ENCODE data around the gene TJP1.
"Not testable (repeated sequence)": the region's sequence is repeated elsewhere in the genome, so short reads cannot be mapped to it uniquely, and the experiment has no call there.

TJP1 gene

DNA sequence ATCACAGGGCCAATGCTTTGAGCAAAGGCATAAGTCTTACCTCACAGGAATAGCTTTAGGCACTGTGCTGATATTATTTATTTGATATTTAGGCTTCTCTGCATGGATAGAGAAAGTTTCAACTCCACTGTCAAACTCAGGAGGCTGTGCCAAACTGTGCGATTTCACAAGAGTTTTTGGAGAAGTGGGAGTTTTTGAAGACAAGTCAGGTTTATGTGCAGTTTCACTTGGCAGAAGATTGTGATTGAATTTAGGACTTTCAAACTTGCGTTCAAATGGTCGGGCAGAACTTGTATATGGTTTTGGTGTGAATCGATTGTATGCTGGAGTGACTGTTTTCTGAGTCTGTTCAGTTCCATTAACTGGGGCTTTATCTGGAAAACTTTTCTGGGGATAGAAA, 113.7 kb downstream of the TJP1 start:
- in situ Hi-C loops (cut with MboI; ENCODE audit: low sequenced_read_pairs): no loop called here

DNA sequence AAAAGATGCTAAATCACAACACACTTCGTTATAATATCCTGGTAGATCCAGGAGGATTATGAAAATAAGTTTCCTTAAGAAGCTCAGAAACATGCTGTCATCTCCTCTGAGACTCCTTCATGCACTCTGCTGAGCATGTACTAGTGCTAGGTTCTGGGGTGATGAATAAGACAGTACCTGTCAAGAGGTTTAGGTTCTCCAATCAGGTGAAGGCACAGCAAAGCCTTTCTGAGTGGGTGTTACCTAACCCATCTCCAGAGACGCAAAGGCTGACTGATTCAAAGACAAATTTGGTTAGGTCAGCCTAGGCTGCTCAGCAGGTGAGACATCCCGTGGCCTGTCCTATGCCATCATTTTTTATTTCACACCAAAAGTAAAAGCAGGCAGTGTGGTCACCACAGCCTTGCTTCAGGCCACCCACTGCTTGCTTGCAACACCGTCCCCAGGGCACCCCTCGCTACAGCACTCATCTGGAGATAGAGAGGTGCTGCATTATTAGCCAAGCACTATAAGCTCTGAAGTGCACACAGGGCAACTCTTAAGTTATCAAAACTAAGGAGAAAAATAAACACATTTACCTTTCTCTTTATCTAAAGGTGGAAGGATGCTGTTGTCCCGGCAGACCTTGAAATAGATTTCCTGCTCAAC, 117.2 kb downstream of the TJP1 start:
- in situ Hi-C loops (cut with MboI; ENCODE audit: low sequenced_read_pairs): no loop called here

DNA sequence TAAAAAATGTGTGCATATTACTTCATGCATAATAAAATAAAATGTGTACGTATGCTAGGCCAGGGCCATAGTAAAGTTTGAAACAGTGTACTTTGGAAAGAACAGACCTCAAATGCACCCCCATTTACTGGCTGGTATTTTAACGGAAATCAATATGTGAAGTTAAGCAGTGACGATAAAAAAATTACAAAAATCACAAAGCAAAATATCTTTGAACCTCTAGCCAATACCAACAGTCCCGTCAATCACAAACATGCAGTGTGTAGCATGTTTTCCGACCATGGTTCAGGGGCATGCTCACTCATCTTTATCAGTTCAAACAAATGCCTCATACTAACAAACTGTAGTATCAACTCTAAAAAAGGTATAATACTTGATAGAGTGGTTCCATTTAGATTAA, 121.1 kb downstream of the TJP1 start:
- in situ Hi-C loops (cut with MboI; ENCODE audit: low sequenced_read_pairs): no loop called here

DNA sequence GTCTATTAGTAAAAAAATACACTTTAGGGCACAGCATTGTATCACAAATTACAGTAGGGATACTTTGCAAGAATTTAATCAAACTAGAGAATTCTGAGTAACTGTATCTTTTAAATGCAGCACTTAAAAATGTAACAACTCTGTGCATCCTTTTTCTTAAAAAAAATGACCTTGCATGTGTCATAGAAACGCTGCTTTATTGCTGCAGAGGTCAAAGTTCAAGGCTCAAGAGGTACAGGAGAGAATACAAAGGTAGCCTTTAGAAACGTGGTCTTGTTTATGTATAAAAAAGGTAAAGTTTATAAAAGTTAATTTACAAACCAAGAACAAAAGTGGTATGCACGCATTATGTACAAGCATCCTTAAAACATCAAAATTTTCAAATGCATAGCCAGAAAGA, 122.0 kb downstream of the TJP1 start:
- in situ Hi-C loops (cut with MboI; ENCODE audit: low sequenced_read_pairs): no loop called here

DNA sequence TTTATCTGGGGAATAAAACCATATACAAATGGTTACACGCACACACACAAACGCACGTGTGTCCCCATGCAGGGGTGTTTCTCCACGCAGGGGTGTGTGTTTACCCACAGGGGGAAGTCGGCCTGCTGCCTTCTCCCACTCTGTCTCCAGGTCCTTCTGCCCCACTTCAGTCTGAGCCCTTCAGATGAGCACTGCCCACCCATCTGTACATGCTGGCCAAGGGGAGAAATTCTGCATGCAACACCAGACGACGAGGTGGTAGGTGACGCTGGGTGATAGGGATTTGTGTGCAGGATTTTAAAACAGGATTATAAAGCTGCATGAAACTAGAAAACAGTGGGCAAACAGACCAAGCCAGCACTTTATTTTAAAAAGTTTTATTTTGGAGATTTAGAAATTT, 122.5 kb downstream of the TJP1 start:
- in situ Hi-C loops (cut with MboI; ENCODE audit: low sequenced_read_pairs): no loop called here

DNA sequence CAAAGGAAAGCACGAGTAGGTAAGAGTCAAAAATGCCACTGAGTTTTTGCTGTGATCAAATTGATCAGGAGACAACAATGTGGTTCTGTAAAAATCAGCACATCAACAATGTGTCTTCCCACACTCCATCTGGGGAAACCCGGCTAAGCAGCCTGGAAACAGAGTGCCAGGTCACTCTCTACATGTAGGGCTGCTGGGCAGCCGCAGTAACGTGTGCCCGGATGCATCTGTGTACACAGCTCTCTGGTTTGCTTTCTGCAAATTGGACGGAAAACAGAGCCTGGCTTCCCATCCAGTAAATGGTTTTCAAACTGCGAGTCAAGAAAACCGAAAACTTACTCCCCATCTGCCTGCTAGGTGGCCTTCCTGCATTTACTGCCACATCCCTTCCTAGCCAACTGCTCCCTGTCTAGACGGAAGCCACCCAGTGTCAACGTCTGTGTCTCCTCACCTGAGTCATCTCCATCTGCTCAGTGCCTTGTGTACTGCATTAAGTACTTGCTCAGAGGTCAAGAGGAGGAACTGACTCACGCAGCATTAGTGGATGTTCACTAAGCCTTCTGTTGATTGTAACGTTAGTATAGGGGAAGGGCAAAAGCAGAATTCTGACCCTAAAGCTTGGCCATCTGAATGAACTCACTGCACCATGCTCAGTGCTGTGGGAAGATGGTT, 124.1 kb downstream of the TJP1 start:
- in situ Hi-C loops (cut with MboI; ENCODE audit: low sequenced_read_pairs): no loop called here

DNA sequence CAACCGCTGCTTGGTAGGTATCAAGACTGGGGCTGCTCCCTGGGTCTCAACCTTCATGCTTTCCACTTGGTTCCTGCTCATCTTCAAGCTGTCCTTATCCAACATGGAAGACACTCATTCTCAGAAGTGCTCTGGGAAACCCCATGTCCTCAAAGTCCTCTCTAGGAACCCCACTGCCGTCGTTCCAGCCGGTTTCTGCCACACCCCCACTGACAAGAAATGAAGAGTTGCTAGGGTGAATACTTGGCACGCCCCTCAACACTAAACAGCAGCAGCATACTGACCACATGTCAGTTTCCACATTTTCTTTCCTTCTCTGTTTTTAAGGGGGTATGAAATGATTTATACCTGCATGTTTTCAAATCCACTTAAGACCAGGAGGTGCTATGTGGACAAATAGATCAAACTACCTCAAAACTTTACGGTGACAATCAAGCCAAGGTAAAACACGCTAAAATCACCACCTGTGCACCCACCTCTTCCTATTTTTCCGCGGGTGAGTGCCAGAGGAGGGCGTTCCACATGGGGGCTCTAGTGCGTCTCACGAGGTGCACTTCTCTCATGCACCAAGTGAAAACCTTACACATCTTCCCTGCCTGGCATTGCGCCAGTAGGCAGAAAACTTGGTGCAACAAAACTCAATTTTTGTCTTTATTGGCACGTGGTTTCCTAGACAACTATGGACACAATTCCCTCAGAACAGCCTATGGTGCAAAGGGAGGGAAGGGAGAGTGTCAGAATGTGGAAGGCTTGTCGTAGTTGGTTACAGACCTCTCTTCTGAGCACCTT, 125.1 kb downstream of the TJP1 start:
- in situ Hi-C loops (cut with MboI; ENCODE audit: low sequenced_read_pairs): no loop called here

DNA sequence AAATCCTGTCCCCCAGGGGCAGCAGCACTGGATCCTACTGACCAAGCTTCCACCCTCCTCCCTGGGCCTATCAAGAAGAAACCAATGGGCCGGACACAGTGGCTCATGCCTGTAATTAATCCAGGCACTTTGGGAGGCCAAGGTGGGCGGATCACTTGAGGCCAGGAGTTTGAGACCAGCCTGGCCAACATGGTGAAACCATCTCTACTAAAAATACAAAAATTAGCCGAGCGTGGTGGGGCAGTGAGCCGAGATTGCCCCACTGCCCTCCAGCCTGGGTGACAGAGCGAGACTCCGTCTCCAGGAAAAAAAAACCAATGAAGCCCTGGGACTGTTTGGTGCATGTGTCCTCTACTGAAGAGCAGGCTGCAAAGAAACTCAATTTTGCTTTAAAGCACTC, 125.8 kb downstream of the TJP1 start:
- in situ Hi-C loops (cut with MboI; ENCODE audit: low sequenced_read_pairs): not testable (repeated sequence)

DNA sequence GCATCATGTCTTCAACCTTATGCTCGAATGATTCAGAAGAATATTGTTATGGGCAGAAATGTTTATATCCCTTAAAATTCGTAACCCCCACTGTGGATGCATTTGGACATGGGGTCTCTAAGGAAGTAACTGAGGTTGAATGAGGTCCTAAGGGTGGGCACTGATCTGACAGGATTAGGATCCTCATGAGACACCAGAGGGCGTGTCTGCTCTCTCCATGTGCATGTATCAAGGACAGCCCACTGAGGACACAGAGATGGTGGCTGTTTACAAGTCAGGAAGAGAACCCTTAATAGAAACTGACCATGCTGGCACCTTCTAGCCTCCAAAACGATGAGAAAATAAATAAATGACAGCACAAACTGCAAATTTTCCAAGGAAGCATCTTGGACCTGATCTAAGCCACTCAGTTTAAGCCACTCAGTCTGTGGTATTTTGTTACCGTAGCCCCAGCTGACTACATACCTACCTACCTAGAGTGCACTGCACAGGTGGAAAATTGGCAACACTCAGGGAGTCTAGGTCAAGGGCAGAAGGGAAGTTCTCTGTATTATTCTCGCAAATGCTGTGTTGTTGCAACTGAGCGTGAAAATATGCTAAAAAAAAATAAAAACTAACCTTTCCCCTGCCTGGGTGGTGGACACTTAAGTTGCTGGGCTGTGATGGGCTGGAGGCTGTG, 126.6 kb downstream of the TJP1 start:
- in situ Hi-C loops (cut with MboI; ENCODE audit: low sequenced_read_pairs): no loop called here

DNA sequence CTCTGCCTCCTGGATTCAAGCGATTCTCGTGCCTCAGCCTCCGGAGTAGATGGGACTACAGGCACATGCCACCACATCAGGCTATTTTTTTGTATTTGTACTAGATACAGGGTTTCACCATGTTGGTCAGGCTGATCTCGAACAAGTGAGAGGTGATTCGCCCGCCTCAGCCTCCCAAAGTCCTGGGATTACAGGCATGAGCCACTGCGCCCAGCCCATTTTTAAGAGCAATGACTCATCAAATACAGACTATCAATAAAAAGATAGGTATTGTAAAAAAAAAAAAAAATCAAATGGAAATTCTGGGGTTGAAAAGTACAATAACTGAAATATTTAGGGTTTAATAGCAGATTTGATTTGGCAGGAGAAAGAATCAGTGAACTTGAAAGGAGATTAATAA, 129.0 kb downstream of the TJP1 start:
- in situ Hi-C loops (cut with MboI; ENCODE audit: low sequenced_read_pairs): no loop called here

DNA sequence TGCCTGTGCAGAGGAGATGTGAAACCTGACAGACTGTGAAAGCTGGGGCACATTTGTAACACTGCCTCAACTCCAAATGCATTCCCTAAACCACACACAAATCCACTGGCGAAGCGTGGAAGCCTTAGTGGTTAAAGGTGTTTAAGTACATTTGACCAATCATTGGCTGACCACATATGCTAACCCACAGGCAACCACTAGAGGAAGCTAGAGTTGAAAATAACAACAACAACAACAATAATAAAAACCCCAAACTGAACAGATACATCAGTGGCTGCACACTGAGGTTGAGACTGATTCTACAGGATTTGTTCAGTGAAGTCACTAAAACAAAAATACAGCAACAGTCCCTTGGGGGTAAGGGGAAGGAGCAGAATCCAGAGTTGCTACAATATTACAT, 129.7 kb downstream of the TJP1 start:
- in situ Hi-C loops (cut with MboI; ENCODE audit: low sequenced_read_pairs): no loop called here

DNA sequence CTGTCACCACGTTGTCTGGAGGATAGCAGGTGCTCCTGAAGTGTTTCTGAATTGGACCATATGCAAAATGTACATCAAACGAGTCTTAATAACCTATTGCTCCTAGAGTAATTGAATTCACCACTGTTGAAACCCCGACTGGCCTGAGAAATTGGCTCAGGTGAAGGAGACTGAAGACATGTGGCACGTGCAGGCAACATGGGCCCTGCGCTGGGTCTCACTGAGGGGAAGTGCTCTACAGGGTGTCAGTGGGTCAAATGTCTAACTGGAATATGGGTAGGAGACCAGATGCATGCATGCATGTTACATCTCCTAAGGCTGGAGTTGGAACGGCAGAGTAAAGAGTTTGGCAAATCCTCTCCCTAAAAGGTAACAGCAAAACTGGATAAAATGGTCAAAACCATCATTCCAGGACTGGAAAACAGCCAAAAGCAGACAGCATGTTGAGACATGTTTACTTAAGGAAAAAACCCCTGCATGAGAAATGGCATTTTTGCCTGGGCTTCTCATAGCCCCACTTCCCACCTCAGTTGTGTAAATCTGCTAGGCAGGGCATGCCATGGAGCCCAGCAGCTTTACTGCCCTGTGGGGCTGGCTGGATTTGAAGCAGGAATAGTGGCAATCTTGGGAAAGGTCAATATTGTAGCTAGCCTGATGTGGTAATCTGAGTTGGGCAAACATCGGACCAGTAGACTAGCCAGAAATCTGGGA, 131.3 kb downstream of the TJP1 start:
- in situ Hi-C loops (cut with MboI; ENCODE audit: low sequenced_read_pairs): no loop called here

DNA sequence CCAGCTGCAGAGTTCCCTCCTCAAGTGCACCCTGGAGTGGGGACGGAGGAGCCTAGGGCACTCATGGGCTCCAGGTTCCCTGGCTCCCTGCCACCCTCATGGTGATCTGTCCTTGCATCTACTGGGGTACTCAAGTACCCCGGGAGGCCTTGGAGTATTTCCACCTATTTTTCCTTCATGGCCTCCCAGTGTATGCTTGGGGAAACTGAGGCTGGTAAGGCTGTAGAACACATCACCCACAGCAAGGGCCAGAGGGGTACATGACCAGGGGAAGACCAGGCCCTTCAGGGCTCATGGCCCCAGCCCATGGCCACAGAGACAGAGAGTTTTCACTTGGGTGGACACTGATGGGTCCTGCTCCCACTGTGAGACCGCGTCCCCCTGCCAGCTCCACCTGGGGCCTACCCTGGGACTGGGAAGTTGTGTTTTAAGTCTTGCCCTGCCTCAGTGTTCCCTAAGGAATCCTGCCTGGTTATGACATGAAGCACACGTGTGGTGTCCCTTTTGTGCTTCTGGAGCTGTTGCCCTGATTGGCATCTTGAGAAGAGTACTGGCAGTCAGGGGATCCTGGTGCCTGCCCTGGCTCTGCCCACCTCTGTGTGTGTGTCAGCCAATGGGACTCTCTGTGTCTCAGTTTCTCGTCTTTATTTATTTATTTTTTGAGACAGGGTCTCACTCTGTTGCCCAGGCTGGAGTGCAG, 132.8 kb downstream of the TJP1 start:
- in situ Hi-C loops (cut with MboI; ENCODE audit: low sequenced_read_pairs): no loop called here

DNA sequence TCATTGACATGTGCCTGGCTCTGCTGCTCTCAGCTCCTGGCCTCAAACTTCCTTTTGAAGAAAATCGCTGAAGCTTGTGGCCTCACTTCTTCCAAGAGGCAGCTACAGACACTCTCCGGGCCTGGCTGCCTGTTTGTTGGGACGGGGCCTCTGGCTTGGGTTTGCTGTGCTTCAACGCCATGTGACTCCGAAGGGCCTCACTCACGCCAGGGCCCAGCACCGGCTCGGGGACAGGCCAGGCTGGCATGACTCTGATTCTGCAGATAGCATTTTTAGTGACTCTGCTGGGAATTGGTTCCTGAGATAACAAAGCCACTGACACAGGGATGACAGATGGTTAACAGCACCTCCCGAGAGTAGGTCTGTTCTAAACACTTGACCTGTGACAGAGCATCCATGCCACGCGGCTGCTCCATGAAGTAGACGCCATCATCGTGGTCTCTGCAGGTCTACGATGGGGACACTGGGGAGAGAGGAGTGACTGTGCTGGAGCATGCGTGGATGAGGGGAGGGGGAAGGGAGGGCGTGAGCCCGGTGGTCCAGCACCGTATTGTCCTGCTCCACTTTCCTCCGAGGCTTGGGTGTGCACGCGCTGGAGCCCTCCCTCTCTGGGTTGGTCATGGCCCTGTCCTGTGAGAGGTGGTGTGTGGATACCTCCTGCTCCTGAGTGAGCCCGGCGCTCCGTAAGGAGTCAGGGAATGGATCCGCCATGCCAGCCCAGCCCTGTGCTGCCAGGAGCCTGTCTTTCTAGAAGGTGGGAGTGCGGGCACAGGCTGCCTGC, 133.6 kb downstream of the TJP1 start:
- in situ Hi-C loops (cut with MboI; ENCODE audit: low sequenced_read_pairs): no loop called here

DNA sequence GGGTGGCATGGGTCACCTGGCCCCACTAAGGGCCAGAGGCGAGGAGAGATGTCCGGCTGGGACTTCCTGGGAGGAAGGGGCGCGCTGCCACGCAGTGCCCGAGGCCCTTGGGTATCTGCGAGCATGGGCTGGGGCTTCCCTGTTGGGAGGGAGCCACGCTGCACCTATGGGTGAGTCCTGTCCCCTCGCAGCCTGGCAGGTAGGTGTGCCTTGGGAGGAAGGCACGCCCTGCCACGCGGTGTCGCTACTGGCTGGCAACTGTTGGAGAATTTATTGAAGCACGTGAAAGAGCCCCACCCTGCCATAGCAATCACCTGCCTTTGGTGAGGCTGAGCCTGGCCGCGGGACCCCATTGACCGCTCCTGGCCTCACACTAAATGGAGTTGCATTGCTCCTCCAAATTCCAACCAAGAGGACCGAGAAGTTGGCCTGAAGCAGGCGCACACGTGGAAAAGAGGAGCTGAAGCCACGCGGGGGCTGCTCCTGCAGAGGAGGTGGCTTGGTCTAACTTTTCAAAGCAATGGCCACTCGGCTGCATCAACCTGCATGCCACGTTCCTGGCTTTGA, 134.2 kb downstream of the TJP1 start:
- in situ Hi-C loops (cut with MboI; ENCODE audit: low sequenced_read_pairs): no loop called here

DNA sequence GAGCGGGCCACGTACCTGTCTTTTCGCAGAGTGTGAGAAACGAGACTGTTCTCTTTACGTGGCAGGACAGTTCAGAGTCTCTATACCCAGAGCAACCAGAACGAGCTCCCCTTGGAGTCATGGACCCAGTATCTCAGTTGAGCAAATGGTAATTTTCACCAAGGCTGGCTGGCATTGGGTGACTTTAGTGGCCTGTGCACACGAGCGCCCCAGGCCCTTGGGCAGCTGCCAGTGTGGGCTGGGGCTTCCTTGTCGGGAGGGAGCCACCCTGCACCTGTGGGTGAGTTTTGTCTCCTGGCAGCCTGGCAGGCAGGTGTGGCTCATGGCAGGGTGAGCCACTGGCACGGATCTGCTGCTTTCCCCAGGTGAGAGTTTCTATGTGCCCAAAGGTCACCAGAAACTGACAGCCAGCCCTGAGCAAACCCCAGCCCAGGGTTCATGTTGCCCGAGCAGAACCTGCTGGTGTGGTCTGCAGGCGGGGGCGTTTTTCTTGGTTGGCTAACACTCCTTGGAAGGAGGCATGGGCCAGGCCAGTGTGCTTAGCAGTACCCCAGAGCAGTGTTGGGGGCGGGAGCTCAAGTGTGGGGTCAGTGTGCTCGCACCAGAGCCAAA, 135.0 kb downstream of the TJP1 start:
- in situ Hi-C loops (cut with MboI; ENCODE audit: low sequenced_read_pairs): no loop called here

DNA sequence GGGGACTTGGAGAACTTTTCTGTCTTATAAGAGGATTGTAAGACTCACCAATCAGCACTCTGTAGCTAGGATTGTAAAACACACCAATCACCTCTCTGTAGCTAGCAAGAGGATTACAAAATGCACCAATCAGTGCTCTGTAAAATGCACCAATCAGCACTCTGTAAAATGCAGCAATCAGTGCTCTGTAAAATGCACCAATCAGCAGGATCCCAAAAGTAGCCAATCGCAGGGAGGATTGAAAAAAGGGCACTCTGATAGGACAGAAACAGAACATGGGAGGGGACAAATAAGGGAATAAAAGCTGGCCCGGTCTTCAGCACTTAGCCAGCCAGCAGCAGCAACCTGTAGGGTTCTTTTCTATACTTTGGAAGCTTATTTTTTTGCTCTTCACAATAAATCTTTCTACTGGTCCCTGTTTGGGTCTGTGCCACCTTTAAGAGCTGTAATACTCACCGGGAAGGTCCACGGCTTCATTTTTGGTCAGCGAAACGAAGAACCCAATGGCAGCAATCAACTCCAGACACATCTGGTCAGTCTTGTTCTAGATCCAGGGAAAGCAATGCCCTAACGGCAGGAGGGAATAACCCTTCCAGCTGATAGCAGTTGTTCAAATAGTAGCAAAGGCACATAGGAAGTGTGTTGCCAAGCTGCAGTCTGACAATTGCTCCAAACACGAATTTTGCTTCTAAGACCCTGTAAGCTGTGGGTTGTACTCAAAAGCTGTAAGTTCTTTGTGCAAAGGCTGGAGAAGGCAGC, 135.6 kb downstream of the TJP1 start:
- in situ Hi-C loops (cut with MboI; ENCODE audit: low sequenced_read_pairs): no loop called here

DNA sequence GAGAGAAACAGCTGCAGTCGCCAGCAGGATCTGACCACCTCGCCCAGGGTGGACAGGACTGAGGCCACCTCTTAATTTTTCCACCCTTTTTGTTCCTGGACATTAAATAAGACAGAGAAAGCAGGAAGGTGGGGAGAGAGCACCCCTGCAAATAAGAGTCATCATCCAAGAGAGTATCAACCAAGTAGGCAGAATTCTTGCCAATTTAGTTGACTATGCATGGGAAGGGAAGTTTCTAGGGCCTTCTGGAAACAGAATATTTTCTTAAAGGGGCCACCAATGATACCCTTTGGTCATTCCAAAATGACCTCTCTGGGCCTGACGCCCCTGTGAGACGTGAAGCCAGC, 136.2 kb downstream of the TJP1 start:
- in situ Hi-C loops (cut with MboI; ENCODE audit: low sequenced_read_pairs): no loop called here
